DLD1 (cell line): ENCODE measurements around the gene CBFA2T3.

Experiments used
- in situ Hi-C: cut with HindIII; loops from 2 replicates; pipeline ENCODE4 v1.10.0; 2017; ENCODE audit warnings: low sequenced_read_pairs

Gene CBFA2T3

DNA sequence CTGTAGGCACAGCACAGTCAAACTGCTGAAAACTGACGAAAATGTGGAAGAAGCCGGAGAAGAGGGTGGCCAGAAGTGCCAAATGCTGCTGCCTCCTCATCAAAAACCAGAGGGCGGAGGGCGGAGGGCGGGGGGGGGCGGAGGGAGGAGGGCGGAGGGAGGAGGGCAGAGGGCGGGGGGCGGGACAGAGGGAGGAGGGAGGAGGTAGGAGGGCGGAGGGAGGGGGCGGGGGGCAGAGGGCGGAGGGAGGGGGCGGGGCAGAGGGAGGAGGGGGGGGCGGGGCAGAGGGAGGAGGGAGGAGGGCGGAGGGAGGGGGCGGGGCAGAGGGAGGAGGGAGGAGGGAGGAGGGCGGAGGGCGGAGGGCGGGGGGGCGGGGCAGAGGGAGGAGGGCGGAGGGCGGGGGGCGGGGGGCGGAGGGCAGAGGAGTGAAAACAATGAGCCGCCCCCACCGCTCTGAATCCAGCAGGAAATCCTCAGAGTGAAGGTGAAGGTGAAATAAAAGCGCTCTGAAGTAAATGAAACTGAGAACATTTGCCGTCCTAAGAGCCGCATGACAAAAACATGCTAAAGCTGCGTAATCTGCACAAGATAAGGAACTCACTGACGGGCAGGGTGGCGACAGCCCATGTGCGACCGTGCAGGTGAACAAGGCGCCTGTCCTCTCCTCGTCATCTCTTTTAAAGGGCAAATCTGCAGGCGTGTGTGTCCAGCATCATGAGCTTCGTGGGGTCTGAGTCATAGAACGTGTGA is 22.6 kb upstream of the CBFA2T3 start:
- in situ Hi-C loops, result no loop called here

DNA sequence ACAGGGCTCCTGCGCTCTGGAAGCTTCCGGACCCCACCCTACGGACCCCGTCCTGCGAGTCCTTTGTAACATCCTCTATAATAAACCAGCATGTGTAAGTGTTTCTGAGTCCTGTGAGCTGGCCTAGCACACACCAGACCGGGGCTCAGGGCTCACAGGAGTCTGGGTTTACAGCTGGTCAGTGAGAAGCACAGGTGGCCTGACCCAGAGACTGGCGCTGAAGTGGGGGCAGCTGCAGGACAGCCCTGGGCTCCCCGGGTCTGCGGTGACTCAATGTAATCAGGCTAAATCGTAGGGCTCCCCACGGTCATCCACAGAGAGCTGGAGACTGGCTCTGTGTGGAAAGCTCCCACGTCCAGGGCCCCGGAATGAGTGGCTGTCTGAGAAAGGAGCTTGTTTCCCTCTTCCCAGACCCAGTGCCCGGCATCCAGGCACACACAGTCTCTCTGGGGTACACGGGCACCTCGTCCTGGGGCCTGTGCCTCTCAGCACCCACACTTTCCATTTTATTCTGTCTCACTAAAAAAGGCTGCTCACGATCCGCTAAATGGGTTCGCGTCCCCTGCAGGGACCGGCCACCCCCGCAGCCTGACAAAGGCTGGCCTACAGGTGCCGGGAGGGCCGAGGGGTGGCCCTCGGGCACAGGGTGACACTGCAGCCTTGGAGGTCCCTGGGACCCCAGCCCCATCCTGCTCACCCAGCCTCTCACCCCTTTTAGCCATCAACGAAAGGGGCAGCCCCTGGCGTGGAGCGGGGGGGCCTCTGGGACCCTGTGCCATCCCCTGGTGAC is 18.9 kb upstream of the CBFA2T3 start:
- in situ Hi-C loops, result no loop called here

DNA sequence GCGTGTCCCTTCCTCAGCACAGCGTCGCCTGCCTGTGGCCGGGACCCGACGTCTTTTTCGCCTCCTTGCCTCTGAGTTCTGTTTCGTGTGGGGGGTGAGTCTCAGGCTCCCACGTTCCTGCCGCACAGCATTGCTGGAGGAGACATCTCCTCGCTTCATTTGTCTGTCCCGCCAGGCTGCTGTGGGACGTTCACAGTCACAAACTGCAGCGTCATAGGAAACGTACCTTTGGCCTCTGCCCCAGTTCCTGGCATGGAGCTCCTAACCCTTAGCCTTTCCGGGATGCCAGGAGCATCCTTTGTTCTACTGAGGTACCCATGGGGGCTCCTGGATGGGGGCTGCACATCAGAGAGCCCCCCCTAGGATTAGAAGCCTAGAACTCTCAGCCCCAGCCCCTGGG is 18.2 kb upstream of the CBFA2T3 start:
- in situ Hi-C loops, result no loop called here

DNA sequence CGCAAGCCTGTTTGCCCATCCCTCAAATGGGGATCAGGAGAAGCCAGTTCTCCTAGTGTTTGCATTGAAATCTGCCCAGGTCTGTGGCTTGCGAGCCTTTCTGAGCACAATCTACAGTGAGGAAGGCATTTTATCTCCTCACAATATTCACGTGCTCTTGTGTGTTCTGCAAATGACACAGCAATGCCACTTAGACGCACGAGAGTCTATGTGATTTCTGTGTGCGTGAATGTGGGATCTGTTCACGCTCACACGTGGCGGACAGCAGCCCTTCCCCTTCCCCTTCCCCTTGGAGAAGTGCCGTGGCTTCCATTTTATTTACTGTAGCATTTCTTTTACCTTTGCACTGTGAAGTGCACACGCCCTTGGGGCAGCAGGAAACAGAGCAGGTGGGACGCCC is 17.7 kb upstream of the CBFA2T3 start:
- in situ Hi-C loops, result no loop called here

DNA sequence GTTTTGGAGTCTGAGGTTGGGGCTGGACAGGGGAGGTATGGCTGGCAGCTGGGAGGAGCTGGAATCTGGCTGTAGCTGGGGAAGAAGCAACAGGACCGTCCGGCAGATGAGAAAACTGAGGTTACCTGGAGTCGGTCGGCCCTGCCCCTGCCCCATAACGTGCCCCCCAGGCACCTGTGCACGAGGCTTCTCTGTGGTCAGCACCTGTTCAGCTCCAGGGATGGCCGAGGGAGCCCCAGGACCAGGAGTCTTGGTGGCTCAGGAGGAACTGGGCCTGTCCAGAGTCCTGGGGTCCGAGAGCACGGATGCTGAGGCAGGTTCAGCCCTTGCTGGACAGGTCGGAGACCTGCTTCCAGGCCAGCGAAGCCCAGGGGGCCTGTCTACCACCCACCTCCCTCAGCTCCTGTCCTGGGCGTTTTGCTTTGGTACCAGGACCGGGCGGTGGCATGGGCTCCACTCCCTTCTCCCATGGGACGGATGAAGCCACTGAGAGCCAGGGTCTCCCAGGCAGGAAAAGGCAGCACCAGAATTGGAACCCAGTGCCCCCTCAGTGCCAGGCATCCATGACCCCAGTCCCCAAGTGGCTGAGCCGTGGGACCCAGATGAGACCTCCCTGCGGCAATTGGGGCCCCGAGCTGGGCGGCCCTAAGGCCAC is 17.1 kb upstream of the CBFA2T3 start:
- in situ Hi-C loops, result no loop called here

DNA sequence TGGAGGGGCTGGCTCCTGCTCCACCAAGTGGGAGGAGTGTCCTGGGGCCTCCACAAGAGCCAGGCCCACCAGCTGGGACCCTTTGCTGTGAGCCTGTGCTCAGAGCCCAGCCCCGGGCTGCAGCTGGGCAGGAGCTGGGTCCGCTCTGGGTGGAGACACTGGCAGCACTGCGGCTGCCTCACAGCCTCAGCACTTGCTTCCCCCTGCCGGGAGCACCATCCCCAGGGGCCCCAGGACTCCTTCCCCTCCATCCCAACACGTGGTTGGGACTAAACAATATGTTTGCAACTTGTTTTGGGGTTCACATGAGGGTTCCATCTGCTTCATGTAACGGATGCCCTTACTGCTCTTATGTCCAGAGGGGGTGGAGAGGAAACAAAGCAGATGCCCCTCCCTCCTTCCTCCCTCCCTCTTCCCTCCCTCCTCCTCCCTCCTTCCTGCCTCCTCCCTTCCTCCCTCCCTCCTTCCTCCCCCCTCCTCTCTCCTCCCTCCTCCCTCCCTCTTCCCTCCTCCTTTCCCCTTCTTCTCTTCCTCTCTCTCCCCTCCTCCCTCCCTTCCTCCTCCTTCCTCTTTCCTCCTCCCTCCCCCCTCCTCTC is 16.3 kb upstream of the CBFA2T3 start:
- in situ Hi-C loops, result no loop called here

DNA sequence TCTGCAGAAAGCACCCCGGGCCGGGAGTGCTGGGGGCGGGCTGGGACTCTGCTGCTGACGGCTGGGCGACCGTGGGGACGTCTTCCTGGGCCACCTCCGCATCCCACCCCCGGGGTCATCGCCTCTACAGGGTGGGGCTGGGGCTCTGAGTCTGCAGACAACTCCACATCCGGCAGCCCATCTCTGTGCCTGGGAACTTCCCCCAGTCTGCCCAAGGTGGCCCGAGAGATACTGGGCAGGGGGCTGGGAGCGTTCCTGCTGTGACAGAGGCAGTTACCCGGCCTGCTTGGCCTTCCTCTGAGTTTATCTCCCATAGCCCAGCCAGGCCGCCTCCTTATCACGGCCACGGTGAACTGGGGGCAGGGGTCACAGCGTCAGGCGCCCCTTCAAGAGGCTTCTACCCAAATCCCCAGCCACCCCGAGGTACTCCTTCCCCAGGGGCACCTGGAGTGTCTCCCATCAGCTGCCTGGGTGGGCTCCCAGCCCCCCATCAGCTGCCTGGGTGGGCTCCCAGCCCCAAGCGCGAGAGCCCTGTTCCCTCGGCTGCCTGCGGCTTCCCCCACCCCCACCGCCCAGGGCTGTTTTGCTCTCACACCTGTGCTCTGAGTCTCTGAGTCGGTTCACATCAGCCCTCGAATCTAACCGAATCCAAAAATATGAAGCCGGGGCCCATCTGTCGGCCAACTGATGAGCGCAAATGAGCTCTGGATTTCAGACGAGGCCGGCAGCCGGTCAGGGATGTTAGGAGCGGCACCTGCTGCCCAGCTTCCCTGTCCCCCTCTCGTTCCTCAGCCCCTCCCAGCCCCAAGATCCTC is 15.6 kb upstream of the CBFA2T3 start:
- in situ Hi-C loops, result no loop called here

DNA sequence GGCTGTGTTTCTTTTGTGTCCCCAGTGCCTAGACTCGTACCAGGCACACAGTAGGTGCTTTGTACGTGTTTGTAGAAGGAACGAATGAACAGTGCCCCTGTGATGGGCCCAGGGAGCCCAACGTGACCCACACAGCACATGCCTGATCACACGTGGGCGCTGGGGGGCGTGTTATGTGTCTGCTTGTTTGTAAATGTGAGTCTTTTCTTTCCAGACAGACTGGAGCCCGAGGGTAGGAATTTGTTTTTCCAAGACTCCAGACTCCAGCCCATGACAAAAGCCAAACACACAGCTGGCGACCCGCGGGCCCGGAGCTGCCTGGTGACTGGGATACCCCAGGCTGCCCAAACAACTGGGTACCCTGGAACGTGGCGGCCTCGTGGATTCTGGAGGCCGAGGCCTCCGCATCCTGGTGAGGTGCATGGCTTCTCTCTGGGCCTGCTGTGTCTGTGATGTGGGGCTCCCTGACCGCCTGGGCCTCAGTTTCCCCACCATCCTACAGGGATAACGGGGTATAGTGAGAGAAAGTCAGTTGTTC is 14.9 kb upstream of the CBFA2T3 start:
- in situ Hi-C loops, result no loop called here

DNA sequence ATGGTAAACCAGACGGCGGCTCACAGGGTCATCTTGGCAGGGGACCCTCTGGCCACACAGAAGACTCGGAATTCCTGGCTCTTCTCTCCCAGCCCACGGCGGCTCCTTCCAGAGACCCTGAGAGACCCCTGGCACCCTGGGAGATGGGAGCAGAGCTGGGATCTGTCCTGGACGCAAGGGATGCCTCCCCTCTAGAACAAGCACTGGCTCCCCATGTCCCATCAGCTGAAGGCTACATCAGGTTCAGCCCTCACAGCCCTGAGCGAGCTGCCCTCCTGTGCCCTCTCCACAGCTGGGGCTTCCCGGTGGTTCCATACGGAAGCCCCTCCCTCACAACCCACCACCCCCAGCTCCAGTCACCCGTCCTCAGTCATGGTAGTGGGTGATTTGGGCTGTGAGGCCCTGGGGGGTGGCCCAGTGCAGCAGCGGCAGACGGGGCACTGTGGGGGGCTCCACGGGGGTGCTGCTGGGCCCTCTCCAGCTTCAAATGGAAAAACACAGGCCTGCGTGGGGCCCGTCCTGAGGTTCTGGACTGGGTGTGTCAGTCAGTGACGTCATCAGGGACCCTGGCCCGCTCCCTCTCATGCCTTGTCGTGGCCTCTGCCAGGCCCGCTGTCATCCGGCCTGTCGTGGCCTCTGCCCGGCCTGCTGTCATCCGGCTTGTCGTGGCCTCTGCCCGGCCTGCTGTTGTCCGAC is 13.0 kb upstream of the CBFA2T3 start:
- in situ Hi-C loops, result no loop called here

DNA sequence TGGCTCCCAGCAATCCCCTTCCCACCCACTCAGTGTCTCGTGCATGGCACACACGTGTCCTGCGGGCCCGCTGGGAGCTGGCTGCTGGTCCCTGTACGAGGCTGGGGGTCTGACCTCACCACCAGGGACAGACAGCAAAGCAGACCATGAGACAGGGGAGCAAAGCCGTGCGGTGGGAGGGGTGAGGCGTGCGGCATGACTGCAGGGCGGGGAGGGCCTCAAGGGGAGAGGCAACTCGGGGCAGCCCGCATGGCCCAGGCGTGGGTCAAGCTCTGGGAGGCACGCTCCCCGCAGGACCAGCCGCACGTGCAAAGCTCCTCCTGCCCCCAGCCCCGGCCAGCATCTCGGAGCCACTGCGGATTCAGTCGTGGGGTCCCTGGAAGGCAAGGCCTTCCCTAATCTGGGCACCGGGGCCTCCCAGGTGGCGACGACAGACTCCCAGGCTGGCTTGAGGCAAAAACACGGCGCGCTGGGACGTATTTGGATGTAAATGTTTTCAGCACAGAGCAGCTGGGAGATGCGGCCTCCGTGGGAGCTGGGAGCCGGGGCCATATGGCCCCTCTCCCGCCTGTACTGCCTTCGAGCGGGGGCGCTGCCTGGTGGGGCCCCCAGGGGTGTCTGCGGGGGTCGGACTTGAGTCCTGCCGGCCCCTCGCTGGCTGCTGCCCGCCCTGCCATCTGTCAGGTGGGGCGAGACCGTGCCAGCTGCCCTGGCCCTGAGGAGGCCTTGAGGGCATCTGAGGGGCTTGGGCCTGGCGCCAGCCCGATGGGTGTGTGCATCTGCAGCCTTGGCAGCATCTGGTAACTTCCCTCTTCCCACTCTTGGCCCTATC is 12.2 kb upstream of the CBFA2T3 start:
- in situ Hi-C loops, result no loop called here

DNA sequence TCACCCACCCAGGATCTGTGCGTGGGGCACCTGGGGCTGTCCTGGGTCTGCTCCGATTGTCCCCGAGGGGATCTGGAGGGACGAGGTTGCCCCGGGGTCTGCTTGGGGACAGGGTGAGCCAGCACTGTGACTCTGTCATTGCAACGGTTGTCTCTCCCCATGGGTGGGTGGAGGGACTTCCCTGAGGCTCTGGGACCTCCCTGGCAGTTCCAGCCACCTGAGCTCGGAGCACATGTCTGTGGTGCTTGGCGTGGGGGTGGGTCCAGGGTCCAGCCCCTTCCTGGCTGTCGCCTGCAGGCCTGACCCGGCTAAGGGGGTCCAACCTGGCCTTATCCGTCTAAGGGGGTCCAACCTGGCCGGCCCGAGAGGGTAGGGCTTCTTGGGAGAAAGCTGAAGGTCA is 8.5 kb upstream of the CBFA2T3 start:
- in situ Hi-C loops, result no loop called here

DNA sequence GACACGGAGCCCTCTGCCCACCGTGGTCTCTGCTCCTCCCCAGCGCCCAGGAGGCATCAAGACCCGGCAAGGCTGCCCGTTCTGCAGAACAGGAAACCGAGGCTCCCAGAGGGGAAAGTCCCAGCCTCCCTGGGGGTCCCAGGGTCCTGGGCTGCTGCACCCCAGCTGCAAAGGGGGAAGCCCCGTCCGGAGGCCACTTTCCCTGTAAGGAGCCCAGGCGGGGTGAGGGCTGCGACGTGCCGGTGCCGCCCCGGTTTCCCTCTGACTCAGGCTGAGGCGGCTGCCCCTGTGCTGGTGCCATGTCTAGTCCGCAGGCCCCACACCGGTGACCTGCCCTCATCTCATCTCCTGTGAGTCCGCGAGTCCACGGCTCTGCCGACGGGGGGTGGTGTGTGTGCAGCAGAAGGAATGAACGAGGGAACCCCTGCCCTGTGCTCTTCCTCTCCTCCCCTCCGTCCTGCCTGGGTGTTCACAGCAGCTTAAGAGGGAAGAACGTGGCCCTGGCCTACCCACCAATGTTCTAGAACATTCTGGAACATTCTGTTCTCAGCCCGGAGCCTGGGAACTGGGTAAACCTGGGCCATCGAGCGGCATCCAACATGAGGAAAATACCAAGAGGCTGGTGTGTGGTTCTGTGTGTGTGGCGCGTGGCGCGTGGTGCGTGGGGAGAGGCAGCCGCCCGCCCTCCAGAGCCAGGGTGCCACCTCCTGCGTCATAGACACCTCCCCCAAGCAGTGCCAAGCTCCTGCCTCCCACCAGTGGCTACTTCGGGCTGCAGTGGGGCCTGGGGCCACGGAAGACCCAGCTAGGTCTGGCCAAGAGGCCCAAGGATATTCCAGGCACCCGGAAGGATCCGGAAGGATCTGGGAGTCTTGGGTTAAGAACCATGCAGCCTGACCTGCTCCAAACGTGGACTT is 7.0 kb upstream of the CBFA2T3 start:
- in situ Hi-C loops, result no loop called here

DNA sequence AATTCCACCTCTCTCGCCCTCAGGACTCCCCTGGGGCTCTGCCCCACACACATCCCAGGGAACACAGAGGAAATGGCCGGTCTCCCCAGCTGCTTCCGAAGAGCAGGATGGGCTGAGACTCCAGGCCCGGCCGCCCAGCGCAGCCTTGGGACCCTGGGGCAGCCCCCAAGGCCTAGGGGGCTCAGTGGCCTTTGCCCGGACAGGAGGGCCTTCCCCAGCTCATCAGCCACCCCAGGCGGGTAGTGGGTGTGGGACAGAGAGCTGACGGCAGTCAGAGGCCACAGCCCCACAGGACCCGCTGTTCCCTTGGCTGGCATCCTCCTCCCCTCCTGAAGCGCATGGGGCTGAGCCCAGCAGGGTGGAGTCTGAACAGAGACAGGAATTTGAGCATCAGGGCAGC is 6.2 kb upstream of the CBFA2T3 start:
- in situ Hi-C loops, result no loop called here

DNA sequence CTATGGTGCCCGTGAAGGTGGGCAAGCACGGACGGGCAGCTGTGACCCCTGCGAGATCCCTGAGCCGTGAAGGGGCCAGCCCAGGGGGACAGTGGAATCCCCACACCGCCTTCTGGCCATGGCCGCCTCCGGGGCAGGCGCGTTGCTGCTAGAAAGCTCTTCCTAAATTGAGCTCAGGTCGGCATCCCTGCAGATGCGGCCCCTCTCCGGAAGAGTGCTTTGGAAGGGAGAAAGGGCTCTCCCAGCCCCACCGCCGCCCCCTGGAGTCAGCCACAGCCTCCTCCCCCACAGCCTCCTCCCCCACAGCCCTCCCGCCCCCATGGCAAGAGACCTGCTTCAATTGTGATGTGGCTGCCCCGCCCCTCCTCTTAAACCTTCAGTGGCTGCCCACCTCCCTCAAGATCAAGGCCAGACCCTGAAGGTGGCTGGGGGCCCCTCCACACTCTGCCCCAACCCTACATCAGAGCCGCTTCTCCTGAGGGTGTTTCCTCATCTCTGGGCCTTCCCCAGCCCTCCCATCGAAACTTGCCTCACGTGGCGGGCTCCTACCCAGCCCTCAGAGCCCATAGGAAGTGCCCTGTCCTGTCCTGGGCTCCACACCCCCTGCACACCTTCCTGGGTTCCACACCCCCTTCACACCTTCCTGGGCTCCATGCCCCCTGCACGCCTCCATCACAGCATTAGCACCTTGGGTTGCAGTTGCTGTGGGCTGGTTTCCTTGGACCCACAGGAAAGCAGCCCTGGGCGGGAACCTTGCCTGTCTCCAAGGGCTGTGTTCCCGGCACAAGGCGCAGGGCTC is 5.5 kb upstream of the CBFA2T3 start:
- in situ Hi-C loops, result no loop called here

DNA sequence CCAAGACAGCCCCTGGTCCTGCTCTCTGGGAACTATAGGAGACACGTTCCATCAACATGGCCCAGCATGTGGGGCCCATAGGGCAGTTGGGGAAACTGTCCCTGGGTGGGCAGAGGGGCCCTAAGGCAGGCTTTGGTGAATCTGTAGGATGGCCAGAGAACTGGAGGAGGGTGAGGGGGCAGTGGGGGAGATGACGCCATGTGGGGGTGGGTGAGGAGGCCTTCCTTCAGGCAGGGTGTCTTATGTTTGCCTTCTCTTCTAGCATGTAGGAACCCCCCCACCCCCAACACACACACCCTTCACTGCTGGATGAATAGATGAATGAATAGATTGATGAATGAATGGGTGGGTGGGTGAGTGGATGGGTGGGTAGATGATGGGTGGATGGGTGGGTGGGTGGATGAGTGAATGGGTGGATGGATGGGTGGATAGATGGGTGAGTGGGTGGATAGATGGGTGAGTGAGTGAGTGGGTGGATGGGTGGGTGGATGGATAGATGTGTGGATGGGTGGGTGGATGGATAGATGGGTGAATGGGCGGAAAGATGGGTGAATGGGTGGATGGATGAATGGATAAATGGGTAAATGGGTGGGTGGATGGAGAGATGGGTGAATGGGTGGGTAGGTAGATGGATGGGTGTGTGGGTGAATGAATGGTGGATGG is 2.5 kb upstream of the CBFA2T3 start:
- in situ Hi-C loops, result no loop called here

DNA sequence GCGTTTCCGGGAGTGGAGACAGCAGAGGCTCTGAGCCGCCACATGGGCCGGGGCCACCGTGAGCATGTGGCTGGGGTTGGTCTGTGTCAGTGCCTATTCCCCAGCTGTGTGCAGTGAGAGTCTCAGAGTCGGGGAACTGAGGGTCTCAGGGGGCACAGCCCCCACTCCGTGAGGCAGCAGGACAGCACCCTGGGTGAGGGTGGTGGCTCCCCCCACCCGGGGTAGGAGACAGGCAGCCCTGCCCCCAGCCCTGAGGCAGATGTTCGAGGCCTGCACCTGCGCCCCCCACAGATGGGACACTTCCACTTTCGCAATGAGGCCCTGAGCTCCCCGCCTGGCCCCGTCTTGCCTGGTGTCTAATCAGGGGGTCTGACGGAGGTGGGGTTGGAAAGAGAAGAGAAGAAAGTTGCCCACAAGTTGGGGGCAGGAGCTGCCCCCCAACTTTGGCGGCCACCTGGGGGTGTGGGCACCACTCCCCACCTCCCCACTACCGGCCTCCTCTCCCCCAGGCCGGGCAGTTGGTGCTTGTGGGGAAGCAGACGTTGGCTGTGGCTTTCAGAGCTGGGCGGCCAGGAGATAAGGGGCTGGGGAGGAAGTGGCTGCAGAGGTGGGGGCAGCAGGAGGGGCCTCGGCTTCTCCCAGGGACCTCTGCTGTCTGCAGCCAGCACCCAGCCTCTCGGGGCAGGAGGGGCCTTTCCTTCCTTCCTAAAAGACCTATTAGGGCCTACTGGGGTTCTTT is 1.8 kb upstream of the CBFA2T3 start:
- in situ Hi-C loops, result no loop called here
